Natural killer cell (primary cell): Measurements from ENCODE around the gene CRY2. TPM values are rescaled to one million over a fixed set of nuclear protein-coding genes. Genes with fewer than 3 reads are reported as not detected.

ENCODE experiments used
- ATAC-seq, 3 donors: fragments of 150-1000 bp in 2 of 3; fragments of 200-7000 bp in 1 of 3; cut with Tn5 transposase; 1 replicate in 1 of 3; 2 replicates in 2 of 3; pipeline ENCODE4 v1.10.0; 2021; ENCODE audit warnings: mild to moderate bottlenecking in 2 of 3, moderate library complexity in 2 of 3
- DNase-seq, 2 donors: peaks; one replicate each; pipeline versions ENCODE4 v3.0.0 to v3.0.0-alpha.2; 2013 to 2021; ENCODE audit warnings: mixed read lengths in 1 of 2
- H3K27ac ChIP-seq: one replicate; pipeline ENCODE4 v1.5.1; 2013; ENCODE audit warnings: mild to moderate bottlenecking, low read length
- H3K27me3 ChIP-seq: one replicate; pipeline ENCODE4 v1.6.1; 2013; ENCODE audit warnings: low read length; ENCODE audit not compliant: control insufficient read depth, insufficient read depth
- H3K36me3 ChIP-seq: one replicate; pipeline ENCODE4 v1.6.1; 2013; ENCODE audit warnings: low read length; ENCODE audit not compliant: control insufficient read depth, insufficient read depth
- H3K4me1 ChIP-seq: one replicate; pipeline ENCODE4 v1.6.1; 2013; ENCODE audit warnings: low read length; ENCODE audit not compliant: control insufficient read depth, insufficient read depth
- H3K4me3 ChIP-seq: one replicate; pipeline ENCODE4 v1.5.1; 2013; ENCODE audit warnings: low read length
- H3K9me3 ChIP-seq: one replicate; pipeline ENCODE4 v1.6.1; 2013; ENCODE audit warnings: low read length; ENCODE audit not compliant: control insufficient read depth, insufficient read depth
- H3K27ac Mint-ChIP-seq, 2 donors: one replicate each; pipeline ENCODE4 v1.8.0; 2022; ENCODE audit warnings: mild to moderate bottlenecking in 2 of 2, mixed read lengths in 2 of 2, moderate library complexity in 1 of 2
- H3K27me3 Mint-ChIP-seq, 2 donors: one replicate each; pipeline ENCODE4 v1.8.0; 2022; ENCODE audit warnings: low read depth in 2 of 2, mixed read lengths in 2 of 2
- H3K36me3 Mint-ChIP-seq: one replicate; pipeline ENCODE4 v1.8.0; 2022; ENCODE audit warnings: mixed read lengths
- H3K4me1 Mint-ChIP-seq, 2 donors: one replicate each; pipeline ENCODE4 v1.8.0; 2022; ENCODE audit warnings: mixed read lengths in 2 of 2
- H3K4me3 Mint-ChIP-seq: one replicate; pipeline ENCODE4 v1.8.0; 2022; ENCODE audit warnings: mild to moderate bottlenecking, moderate library complexity, mixed read lengths
- H3K9me3 Mint-ChIP-seq, 2 donors: one replicate each; pipeline ENCODE4 v1.8.0; 2022; ENCODE audit warnings: mixed read lengths in 2 of 2
- CTCF ChIP-seq: fragments of 200-600 bp; IDR thresholded peaks from one replicate; pipeline ENCODE4 v1.8.0; 2022; ENCODE audit warnings: antibody characterized with exemption
- WGBS: methylation state at CpG from one replicate; pipeline ENCODE4 v1.1.7; 2013; ENCODE audit warnings: missing lambda C conversion rate; ENCODE audit not compliant: insufficient coverage; 5-methylcytosine and 5-hydroxymethylcytosine counted together
- intact Hi-C: fragments of 100-400 bp; cut with micrococcal nuclease; formaldehyde crosslinking; loops from one replicate; pipeline ENCODE4 v1.14.2; 2022
- total RNA-seq, 4 donors: library from RNA; stranded (reverse); fragments of 120-200 nt in 1 of 4; gene quantifications; one replicate each; pipeline versions ENCODE4 v1.2.3 to v1.2.4, GENCODE V29; 2013 to 2022

The CRY2 gene
- total RNA-seq, 3 donors from 2014 or later (not counting 1 experiment from before 2014, with no cell fraction given): 124 to 214 (median 141) TPM

DNA sequence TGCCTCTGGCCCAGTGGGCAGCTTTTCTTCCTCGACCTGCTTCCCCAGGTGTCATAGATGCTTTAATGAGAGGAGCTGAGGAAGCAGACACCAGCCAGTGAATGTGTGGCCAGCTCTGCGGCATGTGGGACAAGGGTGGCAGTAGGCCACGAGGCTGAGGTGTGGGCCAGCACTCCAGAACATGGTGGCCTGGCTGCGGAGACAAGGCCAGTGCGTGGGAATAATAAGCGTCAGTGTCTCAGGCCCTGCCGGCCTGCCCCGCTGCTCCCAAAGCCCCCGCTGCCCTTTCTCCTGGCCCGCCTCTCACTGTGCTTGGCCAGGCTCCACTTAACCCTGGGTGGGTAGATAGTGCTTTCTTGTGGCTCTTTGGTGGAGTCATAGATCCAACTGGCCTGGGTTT is 40.3 kb downstream of the CRY2 start:
- H3K4me1 Mint-ChIP-seq: peaks cover 12 to 16% of the 10 kb centered on the region in 2 donors
- 94% methylated on average over 10 of the region's 10 CpGs for WGBS

GRCh38 chr11:45889555-45889954 is 42.3 kb downstream of the CRY2 start:
- no peaks in the 10 kb centered on the region for H3K9me3 ChIP-seq
- Mint-ChIP-seq H3K4me1 (peaks cover 9% of the 10 kb centered on the region in 2 donors), H3K36me3 (no peaks in the 10 kb centered on the region), H3K27me3 (peaks cover 0 to 17% of the 10 kb centered on the region in 2 donors), H3K4me3 (no peak overlapping the region), H3K27ac (no peak overlapping the region), H3K9me3 (no peaks in the 10 kb centered on the region)
- DNase-seq: no peak
- no peak for ATAC-seq
- intact Hi-C loops: no loop called here
- H3K27me3 ChIP-seq: peaks cover 5% of the 10 kb centered on the region
- no peaks in the 10 kb centered on the region for H3K36me3 ChIP-seq
- peaks cover 12% of the 10 kb centered on the region for H3K4me1 ChIP-seq
- no peak overlapping the region for H3K4me3 ChIP-seq
- no peak for TF ChIP-seq CTCF
- no peak overlapping the region for H3K27ac ChIP-seq
- WGBS: 95% methylated on average over 8 of the region's 8 CpGs

More for the DNA sequence above, 40.3 kb downstream of the CRY2 start:
- Histone ChIP-seq H3K4me1 (peaks cover 12% of the 10 kb centered on the region), H3K36me3 (no peaks in the 10 kb centered on the region), H3K9me3 (no peaks in the 10 kb centered on the region), H3K4me3 (no peak overlapping the region), H3K27me3 (peaks cover 5% of the 10 kb centered on the region), H3K27ac (no peak overlapping the region)
- H3K27me3 Mint-ChIP-seq: peaks cover 0 to 17% of the 10 kb centered on the region in 2 donors
- intact Hi-C loops: no loop called here
- H3K36me3 Mint-ChIP-seq: no peaks in the 10 kb centered on the region
- TF ChIP-seq CTCF: no peak
- ATAC-seq (no peak), DNase-seq (no peak)
- H3K9me3 Mint-ChIP-seq: no peaks in the 10 kb centered on the region
- no peak overlapping the region for H3K4me3 Mint-ChIP-seq
- H3K27ac Mint-ChIP-seq: no peak overlapping the region

DNA sequence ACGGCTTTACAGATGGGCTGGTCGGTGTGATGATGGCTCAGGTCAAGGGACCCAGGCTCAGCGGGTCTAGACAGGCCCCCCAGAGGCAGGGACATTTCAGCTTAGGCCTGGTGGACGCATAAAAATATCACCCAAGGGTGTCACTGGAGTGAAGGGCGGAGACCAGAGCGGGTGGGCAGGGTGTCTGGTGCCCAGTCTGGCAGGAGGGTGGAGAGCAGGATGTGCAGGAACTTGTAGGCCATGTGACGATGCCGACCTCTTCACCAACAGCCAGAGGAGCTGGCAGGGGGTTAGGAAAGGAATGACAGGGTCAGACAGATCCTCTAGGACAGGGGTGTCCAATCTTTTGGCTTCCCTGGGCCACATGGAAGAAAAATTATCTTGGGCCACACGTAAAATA is 42.7 kb downstream of the CRY2 start:
- ATAC-seq (no peak), DNase-seq (no peak)
- Mint-ChIP-seq H3K4me1 (peaks cover 5% of the 10 kb centered on the region in 2 donors), H3K27me3 (peaks cover 0 to 20% of the 10 kb centered on the region in 2 donors), H3K27ac (no peak overlapping the region), H3K4me3 (no peak overlapping the region), H3K9me3 (no peaks in the 10 kb centered on the region), H3K36me3 (no peaks in the 10 kb centered on the region)
- intact Hi-C loops: no loop called here
- Histone ChIP-seq H3K36me3 (no peaks in the 10 kb centered on the region), H3K4me1 (peaks cover 9% of the 10 kb centered on the region), H3K4me3 (no peak overlapping the region), H3K27me3 (peaks cover 5% of the 10 kb centered on the region), H3K9me3 (no peaks in the 10 kb centered on the region), H3K27ac (no peak overlapping the region)
- WGBS: 92% methylated on average over 9 of the region's 9 CpGs
- no peak for TF ChIP-seq CTCF

GRCh38 chr11:45890886-45891550 is 43.7 kb downstream of the CRY2 start:
- Mint-ChIP-seq H3K27ac (no peak overlapping the region), H3K36me3 (no peaks in the 10 kb centered on the region), H3K27me3 (peaks cover 0 to 25% of the 10 kb centered on the region in 2 donors), H3K4me1 (no peaks in the 10 kb centered on the region), H3K9me3 (no peaks in the 10 kb centered on the region), H3K4me3 (no peak overlapping the region)
- Histone ChIP-seq H3K27me3 (peaks cover 8% of the 10 kb centered on the region), H3K9me3 (no peaks in the 10 kb centered on the region), H3K27ac (no peak overlapping the region), H3K4me1 (peaks cover 2% of the 10 kb centered on the region), H3K36me3 (no peaks in the 10 kb centered on the region), H3K4me3 (no peak overlapping the region)
- no peak for TF ChIP-seq CTCF
- intact Hi-C loops: no loop called here
- WGBS: 90% methylated on average over 9 of the region's 9 CpGs
- ATAC-seq: no peak
- DNase-seq: no peak
